GM12878 (cell line): ENCODE data around the gene EXOC3L1. TPM values are rescaled to one million over a fixed set of nuclear protein-coding genes. Genes with fewer than 3 reads are reported as not detected.
A peak's percentile ranks its signal among the peaks of the same experiment; 100 is the strongest.

Experiments
- CEBPB ChIP-seq, 2 experiments: fragments of 150-350 bp in 1 of 2; IDR thresholded peaks; 2 replicates each; pipeline ENCODE4 v1.6.1; 2012 to 2014; ENCODE audit warnings: low read depth in 2 of 2, low read length in 2 of 2, borderline replicate concordance in 1 of 2, inconsistent platforms in 1 of 2
- CHD4 ChIP-seq: fragments of 200-600 bp; sonication (generic); IDR thresholded peaks from 2 replicates; pipeline ENCODE4 v1.6.1; 2016; ENCODE audit warnings: mild to moderate bottlenecking
- DPF2 ChIP-seq: fragments of 450-650 bp; IDR thresholded peaks from 2 replicates; pipeline ENCODE4 v1.6.1; 2017; ENCODE audit warnings: mild to moderate bottlenecking
- GATAD2B ChIP-seq: fragments of 450-650 bp; conservative IDR thresholded peaks from 2 replicates; pipeline ENCODE4 v1.6.1; 2017; ENCODE audit warnings: low read depth, mild to moderate bottlenecking, moderate library complexity
- HDAC6 ChIP-seq: fragments of 200-600 bp; sonication (generic); IDR thresholded peaks from one replicate; pipeline ENCODE4 v1.8.0; 2017; ENCODE audit warnings: antibody characterized with exemption; ENCODE audit not compliant: unreplicated experiment
- HSF1 ChIP-seq: fragments of 150-350 bp; IDR thresholded peaks from 2 replicates; pipeline ENCODE4 v1.6.1; 2014; ENCODE audit warnings: mild to moderate bottlenecking, low read depth, low read length
- IRF5 ChIP-seq: fragments of 450-650 bp; IDR thresholded peaks from 2 replicates; pipeline ENCODE4 v1.6.1; 2017; ENCODE audit warnings: borderline replicate concordance
- RCOR1 ChIP-seq: conservative IDR thresholded peaks from 2 replicates; pipeline ENCODE4 v1.6.1; 2012; ENCODE audit warnings: low read depth, low read length, improper control_type of control experiment
- RELA ChIP-seq: fragments of 450-650 bp; IDR thresholded peaks from 2 replicates; pipeline ENCODE4 v1.8.0; 2014; ENCODE audit warnings: borderline replicate concordance; ENCODE audit not compliant: partially characterized antibody
- SIN3A ChIP-seq: IDR thresholded peaks from 2 replicates; pipeline ENCODE4 v1.6.1; 2012; ENCODE audit warnings: low read depth, low read length, improper control_type of control experiment
- SIX5 ChIP-seq: IDR thresholded peaks from 2 replicates; pipeline ENCODE4 v1.6.1; 2011; ENCODE audit warnings: mild to moderate bottlenecking, low read depth, low read length, moderate library complexity; ENCODE audit not compliant: severe bottlenecking
- SMAD5 ChIP-seq: IDR thresholded peaks from 2 replicates; pipeline ENCODE4 v1.6.1; 2016; ENCODE audit warnings: antibody characterized with exemption, low read depth
- SREBF2 ChIP-seq: IDR thresholded peaks from 2 replicates; pipeline ENCODE4 v1.6.1; 2012; ENCODE audit warnings: mild to moderate bottlenecking, low read length
- STAT3 ChIP-seq: IDR thresholded peaks from 2 replicates; pipeline ENCODE4 v1.6.1; 2011; ENCODE audit warnings: low read depth, low read length, improper control_type of control experiment
- TARDBP ChIP-seq: IDR thresholded peaks from 2 replicates; pipeline ENCODE4 v1.6.1; 2016; ENCODE audit warnings: borderline replicate concordance
- TCF7 ChIP-seq: IDR thresholded peaks from 2 replicates; pipeline ENCODE4 v1.6.1; 2014; ENCODE audit warnings: antibody characterized with exemption, borderline replicate concordance
- WRNIP1 ChIP-seq: IDR thresholded peaks from 2 replicates; pipeline ENCODE4 v1.6.1; 2011; ENCODE audit warnings: low read depth, low read length, improper control_type of control experiment, borderline replicate concordance
- YY1 ChIP-seq: IDR thresholded peaks from 2 replicates; pipeline ENCODE4 v1.6.1; 2011; ENCODE audit warnings: low read depth, mild to moderate bottlenecking, low read length
- ZBTB4 ChIP-seq: fragments of 450-650 bp; formaldehyde crosslinking; IDR thresholded peaks from 2 replicates; pipeline ENCODE4 v1.4.0; 2022; ENCODE audit warnings: mild to moderate bottlenecking, moderate library complexity
- ZZZ3 ChIP-seq: IDR thresholded peaks from 2 replicates; pipeline ENCODE4 v1.6.1; 2011; ENCODE audit warnings: low read depth; ENCODE audit not compliant: control insufficient read depth, insufficient read length
- polyA plus RNA-seq, 11 experiments: library from polyadenylated mRNA; depleted of rRNA in 4 of 11; unstranded in 6 of 11; stranded (reverse) in 5 of 11; fragments of >200 nt; fragmentation: Nextera tagmentation in 4 of 11; fragmentation: Illumina TruSeq in 1 of 11; extraction: Ambion mirVana in 4 of 11; extraction: Trizol in 1 of 11; gene quantifications; 1 replicate in 1 of 11; 2 replicates in 10 of 11; pipeline versions ENCODE4 v1.2.1 to v1.2.3, GENCODE V29; 2011 to 2016; ENCODE audit warnings: inconsistent platforms in 2 of 11, missing spikeins in 2 of 11, low read depth in 1 of 11
- total RNA-seq, 4 experiments: library from RNA; depleted of rRNA in 3 of 4; stranded (reverse); fragments of >200 nt in 3 of 4; fragmentation: Illumina TruSeq in 1 of 4; extraction: Trizol in 1 of 4; gene quantifications; 2 replicates each; pipeline versions ENCODE4 v1.2.1 to v1.2.3, GENCODE V29; 2013 to 2021
- TF ChIP-seq, protein P1 (sequence below): fragments of 450-650 bp; IDR thresholded peaks from 2 replicates; pipeline ENCODE4 v1.6.1; 2016; ENCODE audit warnings: mild to moderate bottlenecking
- TF ChIP-seq, protein P2 (sequence below): IDR thresholded peaks from 2 replicates; pipeline ENCODE4 v1.6.1; 2011; ENCODE audit warnings: mild to moderate bottlenecking, low read depth, low read length, moderate library complexity; ENCODE audit not compliant: insufficient replicate concordance

Gene EXOC3L1
- total and polyA plus RNA-seq, 10 of the 15 experiments (the other 5 are each of a cell fraction or from before 2014, with no cell fraction given): 0.07 to 0.42 TPM; not detected in 8

GRCh38 chr16:67226804-67227566, 37.0 kb upstream of the EXOC3L1 start, which contains the start of gene TMEM208 (continued):
- TF ChIP-seq YY1 (peak; percentile 94), TARDBP (peak; percentile 96), IRF5 (no peak), GATAD2B (peak; percentile 66; the same call in 1 of the 2 replicates), SIX5 (peak; percentile 96), HDAC6 (no peak), STAT3 (no peak), RELA (peak; percentile 91), ZZZ3 (no peak), RCOR1 (0 out of 2 replicates have a peak, but pooled peaks have one; percentile 44), HSF1 (no peak), SMAD5 (peak; percentile 81; the same call in 1 of the 2 replicates), WRNIP1 (no peak), CEBPB (IDR thresholded peaks at IDR 0.05; ENCODE audit: borderline replicate concordance in 1 of 2, low read depth in 2 of 2, low read length in 2 of 2) (no peak), DPF2 (no peak), SIN3A (peak; percentile 98), SREBF2 (peak; percentile 78), CHD4 (no peak), ZBTB4 (no peak), TCF7 (no peak)
- TF ChIP-seq, protein P1, sequence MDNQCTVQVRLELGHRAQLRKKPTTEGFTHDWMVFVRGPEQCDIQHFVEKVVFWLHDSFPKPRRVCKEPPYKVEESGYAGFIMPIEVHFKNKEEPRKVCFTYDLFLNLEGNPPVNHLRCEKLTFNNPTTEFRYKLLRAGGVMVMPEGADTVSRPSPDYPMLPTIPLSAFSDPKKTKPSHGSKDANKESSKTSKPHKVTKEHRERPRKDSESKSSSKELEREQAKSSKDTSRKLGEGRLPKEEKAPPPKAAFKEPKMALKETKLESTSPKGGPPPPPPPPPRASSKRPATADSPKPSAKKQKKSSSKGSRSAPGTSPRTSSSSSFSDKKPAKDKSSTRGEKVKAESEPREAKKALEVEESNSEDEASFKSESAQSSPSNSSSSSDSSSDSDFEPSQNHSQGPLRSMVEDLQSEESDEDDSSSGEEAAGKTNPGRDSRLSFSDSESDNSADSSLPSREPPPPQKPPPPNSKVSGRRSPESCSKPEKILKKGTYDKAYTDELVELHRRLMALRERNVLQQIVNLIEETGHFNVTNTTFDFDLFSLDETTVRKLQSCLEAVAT: peak; percentile 85
- TF ChIP-seq, protein P2, sequence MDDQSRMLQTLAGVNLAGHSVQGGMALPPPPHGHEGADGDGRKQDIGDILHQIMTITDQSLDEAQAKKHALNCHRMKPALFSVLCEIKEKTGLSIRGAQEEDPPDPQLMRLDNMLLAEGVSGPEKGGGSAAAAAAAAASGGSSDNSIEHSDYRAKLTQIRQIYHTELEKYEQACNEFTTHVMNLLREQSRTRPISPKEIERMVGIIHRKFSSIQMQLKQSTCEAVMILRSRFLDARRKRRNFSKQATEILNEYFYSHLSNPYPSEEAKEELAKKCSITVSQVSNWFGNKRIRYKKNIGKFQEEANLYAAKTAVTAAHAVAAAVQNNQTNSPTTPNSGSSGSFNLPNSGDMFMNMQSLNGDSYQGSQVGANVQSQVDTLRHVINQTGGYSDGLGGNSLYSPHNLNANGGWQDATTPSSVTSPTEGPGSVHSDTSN: no peak
